ENCODE measurements around the gene TSPAN14. TPM values are rescaled to one million over a fixed set of nuclear protein-coding genes. Genes with fewer than 3 reads are reported as not detected.

The TSPAN14 gene
- total and polyA plus RNA-seq, 2 experiments from 2014 or later: 65.9 to 104 TPM

DNA sequence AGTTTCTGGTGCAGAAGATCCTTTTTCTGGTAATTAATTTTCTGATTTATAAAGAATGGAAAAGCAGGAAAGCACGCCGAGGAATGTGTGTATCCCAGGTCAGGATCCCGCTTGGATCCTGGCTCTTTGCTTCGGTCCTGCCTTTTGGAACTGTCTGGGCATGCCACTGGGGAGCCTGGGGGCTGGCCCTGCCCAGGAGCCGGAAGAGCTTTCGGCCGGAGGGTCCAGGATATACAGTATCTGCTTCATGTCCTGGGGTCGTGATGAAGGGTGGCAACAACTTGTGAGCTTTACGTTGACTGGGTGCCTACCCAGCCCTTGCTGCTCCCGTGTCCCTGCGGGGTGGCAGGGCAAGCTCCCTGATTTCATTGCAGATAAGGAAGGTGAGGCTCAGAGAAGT lies 86.0 kb downstream of the TSPAN14 start:
- no peaks in the 10 kb centered on the region for H4K20me1 ChIP-seq (ENCODE audit: insufficient read depth, poor library complexity, severe bottlenecking)
- DNase-seq (ENCODE audit: low spot score): no peak
- 87% methylated on average over 11 of the region's 11 CpGs for WGBS (ENCODE audit: low lambda C conversion rate, missing lambda C conversion rate)
- no peaks in the 10 kb centered on the region for H3K36me3 ChIP-seq (replicated peaks; ENCODE audit: insufficient read depth, low read depth)
- H3K27ac ChIP-seq: no peak overlapping the region
- H3K79me2 ChIP-seq: no peaks in the 10 kb centered on the region
- no peaks in the 10 kb centered on the region for H3K9me2 ChIP-seq (replicated peaks; ENCODE audit: insufficient read depth)
- no peak for TF ChIP-seq EZH2 (IDR thresholded peaks at IDR 0.05; ENCODE audit: borderline replicate concordance)
- TF ChIP-seq EZH2phosphoT487 (IDR thresholded peaks at IDR 0.05; ENCODE audit: low read depth, severe bottlenecking, unreplicated experiment): no peak
- TF ChIP-seq, protein P1, sequence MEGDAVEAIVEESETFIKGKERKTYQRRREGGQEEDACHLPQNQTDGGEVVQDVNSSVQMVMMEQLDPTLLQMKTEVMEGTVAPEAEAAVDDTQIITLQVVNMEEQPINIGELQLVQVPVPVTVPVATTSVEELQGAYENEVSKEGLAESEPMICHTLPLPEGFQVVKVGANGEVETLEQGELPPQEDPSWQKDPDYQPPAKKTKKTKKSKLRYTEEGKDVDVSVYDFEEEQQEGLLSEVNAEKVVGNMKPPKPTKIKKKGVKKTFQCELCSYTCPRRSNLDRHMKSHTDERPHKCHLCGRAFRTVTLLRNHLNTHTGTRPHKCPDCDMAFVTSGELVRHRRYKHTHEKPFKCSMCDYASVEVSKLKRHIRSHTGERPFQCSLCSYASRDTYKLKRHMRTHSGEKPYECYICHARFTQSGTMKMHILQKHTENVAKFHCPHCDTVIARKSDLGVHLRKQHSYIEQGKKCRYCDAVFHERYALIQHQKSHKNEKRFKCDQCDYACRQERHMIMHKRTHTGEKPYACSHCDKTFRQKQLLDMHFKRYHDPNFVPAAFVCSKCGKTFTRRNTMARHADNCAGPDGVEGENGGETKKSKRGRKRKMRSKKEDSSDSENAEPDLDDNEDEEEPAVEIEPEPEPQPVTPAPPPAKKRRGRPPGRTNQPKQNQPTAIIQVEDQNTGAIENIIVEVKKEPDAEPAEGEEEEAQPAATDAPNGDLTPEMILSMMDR (IDR thresholded peaks at IDR 0.05; ENCODE audit: poor library complexity): no peak
- no peak overlapping the region for H2AFZ ChIP-seq
- no peaks in the 10 kb centered on the region for H3K27me3 ChIP-seq
- H3K9me3 ChIP-seq (ENCODE audit: low read depth): no peaks in the 10 kb centered on the region
- H3K4me2 ChIP-seq: no peak overlapping the region
- H3K4me1 ChIP-seq (ENCODE audit: insufficient read depth): peaks cover 9% of the 10 kb centered on the region
- H3K4me3 ChIP-seq: no peak overlapping the region

DNA sequence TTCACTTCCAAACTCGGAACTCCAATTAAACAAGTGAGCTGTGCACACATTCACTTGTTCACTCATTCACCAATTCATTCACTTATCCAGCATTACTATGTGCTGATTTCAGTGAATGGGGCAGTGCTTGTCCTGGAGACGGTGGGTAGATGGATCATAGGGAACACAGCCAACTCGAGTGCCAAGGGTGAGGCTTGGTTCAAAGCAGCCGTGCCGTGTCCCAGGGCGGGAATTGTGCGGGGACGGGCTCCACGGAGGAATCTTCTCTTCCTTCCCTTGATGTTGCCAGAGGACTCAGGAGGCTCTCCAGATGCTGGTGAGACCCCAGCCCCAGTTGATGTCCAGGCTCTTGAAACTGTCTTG lies 86.5 kb downstream of the TSPAN14 start:
- 94% methylated on average over 9 of the region's 9 CpGs for WGBS (ENCODE audit: low lambda C conversion rate, missing lambda C conversion rate)
- H3K4me3 ChIP-seq: no peak overlapping the region
- TF ChIP-seq EZH2phosphoT487 (IDR thresholded peaks at IDR 0.05; ENCODE audit: low read depth, severe bottlenecking, unreplicated experiment): no peak
- TF ChIP-seq, protein P1 (IDR thresholded peaks at IDR 0.05; ENCODE audit: poor library complexity): no peak
- TF ChIP-seq EZH2 (IDR thresholded peaks at IDR 0.05; ENCODE audit: borderline replicate concordance): no peak

DNA sequence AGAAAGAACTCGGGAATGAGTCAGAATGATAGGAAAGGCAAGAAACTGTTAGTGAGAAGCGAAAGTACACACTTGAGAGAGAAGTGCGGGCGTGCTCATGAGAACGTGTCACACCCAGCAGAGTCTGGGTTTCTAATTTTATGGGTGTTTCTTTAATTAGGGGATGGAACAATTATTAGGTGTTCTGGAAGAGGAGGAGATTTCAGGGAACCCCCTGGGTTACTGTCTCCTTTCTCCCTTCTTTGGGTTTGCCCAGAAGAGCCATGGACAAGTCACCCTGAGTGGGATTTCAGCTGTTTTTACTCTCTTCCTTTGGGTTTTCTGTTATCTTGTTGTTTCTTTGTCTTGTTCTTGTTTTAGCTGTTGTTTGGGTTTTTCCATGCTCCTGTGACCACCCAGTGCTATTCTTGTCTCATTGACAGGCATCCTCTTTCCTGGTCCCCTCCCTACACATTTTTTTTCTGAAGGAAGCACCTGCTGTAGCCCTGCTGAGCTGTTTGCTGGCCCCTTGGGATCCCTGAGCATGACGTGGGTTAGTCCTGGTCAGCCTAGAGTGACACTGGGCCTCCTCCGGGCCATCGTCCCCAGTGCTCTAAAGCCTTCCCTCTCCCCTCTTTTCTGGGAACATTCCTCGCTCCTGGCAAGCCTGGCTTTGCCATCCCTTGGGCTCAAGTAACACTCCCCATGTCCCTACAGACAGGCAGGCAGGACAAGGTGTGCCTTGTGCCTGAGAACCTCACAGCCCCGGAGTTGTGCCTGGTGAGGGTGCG lies 87.1 kb downstream of the TSPAN14 start:
- H4K20me1 ChIP-seq (ENCODE audit: insufficient read depth, poor library complexity, severe bottlenecking): no peaks in the 10 kb centered on the region
- no peak overlapping the region for H3K4me2 ChIP-seq
- TF ChIP-seq, protein P1 (IDR thresholded peaks at IDR 0.05; ENCODE audit: poor library complexity): no peak
- TF ChIP-seq EZH2 (IDR thresholded peaks at IDR 0.05; ENCODE audit: borderline replicate concordance) (no peak), EZH2phosphoT487 (IDR thresholded peaks at IDR 0.05; ENCODE audit: low read depth, severe bottlenecking, unreplicated experiment) (no peak)
- no peaks in the 10 kb centered on the region for H3K27me3 ChIP-seq
- no peaks in the 10 kb centered on the region for H3K79me2 ChIP-seq
- H3K9me2 ChIP-seq (replicated peaks; ENCODE audit: insufficient read depth): no peaks in the 10 kb centered on the region
- H3K4me3 ChIP-seq: no peak overlapping the region
- peaks cover 9% of the 10 kb centered on the region for H3K4me1 ChIP-seq (ENCODE audit: insufficient read depth)
- H3K36me3 ChIP-seq (replicated peaks; ENCODE audit: insufficient read depth, low read depth): no peaks in the 10 kb centered on the region
- H3K9me3 ChIP-seq (ENCODE audit: low read depth): no peaks in the 10 kb centered on the region
- no peak overlapping the region for H2AFZ ChIP-seq
- H3K27ac ChIP-seq: no peak overlapping the region
- WGBS (ENCODE audit: low lambda C conversion rate, missing lambda C conversion rate): 86% methylated on average over 11 of the region's 11 CpGs
- DNase-seq (ENCODE audit: low spot score): no peak

More for the DNA sequence above, 86.5 kb downstream of the TSPAN14 start:
- H3K4me1 ChIP-seq (ENCODE audit: insufficient read depth): peaks cover 9% of the 10 kb centered on the region
- no peaks in the 10 kb centered on the region for H4K20me1 ChIP-seq (ENCODE audit: insufficient read depth, poor library complexity, severe bottlenecking)
- H3K9me2 ChIP-seq (replicated peaks; ENCODE audit: insufficient read depth): no peaks in the 10 kb centered on the region
- no peak overlapping the region for H2AFZ ChIP-seq
- no peaks in the 10 kb centered on the region for H3K27me3 ChIP-seq
- no peak overlapping the region for H3K4me2 ChIP-seq
- H3K79me2 ChIP-seq: no peaks in the 10 kb centered on the region
- no peak overlapping the region for H3K27ac ChIP-seq
- DNase-seq (ENCODE audit: low spot score): no peak
- H3K36me3 ChIP-seq (replicated peaks; ENCODE audit: insufficient read depth, low read depth): no peaks in the 10 kb centered on the region
- H3K9me3 ChIP-seq (ENCODE audit: low read depth): no peaks in the 10 kb centered on the region

All from hepatocyte (in vitro differentiated cells).